SK-N-MC (cell line): ENCODE measurements around the gene BCAM.

Source experiments
- EZH2 ChIP-seq: fragments of 200-600 bp; sonication (generic); IDR thresholded peaks from one replicate; pipeline ENCODE4 v1.6.1; 2017; ENCODE audit warnings: antibody characterized with exemption
- POLR2AphosphoS5 ChIP-seq: IDR thresholded peaks from 2 replicates; pipeline ENCODE4 v1.6.1; 2012; ENCODE audit warnings: mild to moderate bottlenecking, low read depth, low read length, borderline replicate concordance

DNA sequence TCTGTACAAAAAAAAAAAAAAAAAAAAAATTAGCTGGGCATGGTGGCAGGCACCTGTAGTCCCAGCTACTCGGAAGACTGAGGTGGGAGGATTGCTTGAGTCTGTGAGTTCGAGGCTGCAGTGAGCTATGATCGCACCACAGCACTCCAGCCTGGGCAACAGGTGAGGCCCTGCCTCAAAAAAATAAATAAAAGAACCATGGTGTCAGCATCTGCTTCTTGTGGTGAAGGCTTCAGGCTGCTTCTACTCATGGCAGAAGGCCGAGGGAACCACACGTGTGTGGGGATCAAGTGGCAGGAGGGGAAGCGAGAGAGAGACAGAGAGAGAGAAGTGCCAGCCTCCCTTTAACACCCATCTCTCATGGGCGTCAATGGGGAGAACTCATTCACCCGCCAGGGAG, 46.9 kb upstream of the BCAM start:
- no peak for TF ChIP-seq POLR2AphosphoS5
- TF ChIP-seq EZH2: no peak
